BLaER1 treated with 17β-estradiol and CSF1 and Interleukin-3, amounts not matched to agents 10 nM and 100 nM (cell line): ENCODE results near the gene PCDHGB4.
"Not testable (repeated sequence)": the region's sequence is repeated elsewhere in the genome, so short reads cannot be mapped to it uniquely, and the experiment has no call there.

Experiments
- H3K27ac ChIP-seq, 11 experiments: shearing (Covaris generic); formaldehyde crosslinking; 2 replicates each; pipeline ENCODE4 v1.8.1; 2022
- H3K27me3 ChIP-seq, 11 experiments: shearing (Covaris generic); formaldehyde crosslinking; 2 replicates each; pipeline ENCODE4 v1.8.1; 2022
- H3K36me3 ChIP-seq, 11 experiments: shearing (Covaris generic); formaldehyde crosslinking; 2 replicates each; pipeline ENCODE4 v1.8.1; 2022
- H3K4me1 ChIP-seq, 10 experiments: shearing (Covaris generic); formaldehyde crosslinking; 2 replicates each; pipeline ENCODE4 v1.8.1; 2022
- H3K4me2 ChIP-seq, 11 experiments: shearing (Covaris generic); formaldehyde crosslinking; 2 replicates each; pipeline ENCODE4 v1.8.1; 2022
- H3K4me3 ChIP-seq, 10 experiments: shearing (Covaris generic); formaldehyde crosslinking; 2 replicates each; pipeline ENCODE4 v1.8.1; 2022
- H3K9ac ChIP-seq, 11 experiments: shearing (Covaris generic); formaldehyde crosslinking; 2 replicates each; pipeline ENCODE4 v1.8.1; 2022
- H3K9me3 ChIP-seq, 11 experiments: shearing (Covaris generic); formaldehyde crosslinking; replicated peaks in 1 of 11; 2 replicates each; pipeline ENCODE4 v1.8.1; 2022
- H4K20me1 ChIP-seq, 11 experiments: shearing (Covaris generic); formaldehyde crosslinking; 2 replicates each; pipeline ENCODE4 v1.8.1; 2022
- Cebpa-rat ChIP-seq, 11 experiments: shearing (Covaris generic); IDR thresholded peaks; 2 replicates each; pipeline ENCODE4 v1.8.1; 2022

The PCDHGB4 gene

DNA sequence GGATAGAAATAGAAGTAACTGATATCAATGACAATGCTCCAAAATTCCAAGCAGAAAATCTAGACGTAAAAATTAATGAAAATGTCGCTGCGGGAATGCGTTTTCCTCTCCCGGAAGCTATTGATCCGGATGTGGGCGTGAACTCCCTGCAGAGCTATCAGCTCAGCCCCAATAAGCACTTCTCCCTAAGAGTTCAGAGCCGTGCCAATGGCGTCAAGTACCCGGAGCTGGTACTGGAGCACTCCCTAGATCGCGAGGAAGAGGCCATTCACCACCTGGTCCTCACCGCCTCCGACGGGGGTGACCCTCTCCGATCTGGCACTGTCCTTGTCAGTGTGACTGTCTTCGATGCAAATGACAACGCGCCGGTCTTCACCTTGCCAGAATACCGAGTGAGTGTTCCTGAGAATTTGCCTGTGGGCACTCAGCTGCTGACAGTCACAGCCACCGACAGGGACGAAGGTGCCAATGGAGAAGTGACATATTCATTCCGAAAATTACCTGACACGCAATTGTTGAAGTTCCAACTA lies 26.1 kb downstream of the PCDHGB4 start:
- peaks cover 46 to 57% (median 49%) of the 10 kb centered on the region in 11 experiments for H3K9me3 ChIP-seq
- peak overlapping the region in 10 of 11 experiments; percentile 49 to 72 (median 63); a peak in 12 of 22 replicates for H3K9ac ChIP-seq

DNA sequence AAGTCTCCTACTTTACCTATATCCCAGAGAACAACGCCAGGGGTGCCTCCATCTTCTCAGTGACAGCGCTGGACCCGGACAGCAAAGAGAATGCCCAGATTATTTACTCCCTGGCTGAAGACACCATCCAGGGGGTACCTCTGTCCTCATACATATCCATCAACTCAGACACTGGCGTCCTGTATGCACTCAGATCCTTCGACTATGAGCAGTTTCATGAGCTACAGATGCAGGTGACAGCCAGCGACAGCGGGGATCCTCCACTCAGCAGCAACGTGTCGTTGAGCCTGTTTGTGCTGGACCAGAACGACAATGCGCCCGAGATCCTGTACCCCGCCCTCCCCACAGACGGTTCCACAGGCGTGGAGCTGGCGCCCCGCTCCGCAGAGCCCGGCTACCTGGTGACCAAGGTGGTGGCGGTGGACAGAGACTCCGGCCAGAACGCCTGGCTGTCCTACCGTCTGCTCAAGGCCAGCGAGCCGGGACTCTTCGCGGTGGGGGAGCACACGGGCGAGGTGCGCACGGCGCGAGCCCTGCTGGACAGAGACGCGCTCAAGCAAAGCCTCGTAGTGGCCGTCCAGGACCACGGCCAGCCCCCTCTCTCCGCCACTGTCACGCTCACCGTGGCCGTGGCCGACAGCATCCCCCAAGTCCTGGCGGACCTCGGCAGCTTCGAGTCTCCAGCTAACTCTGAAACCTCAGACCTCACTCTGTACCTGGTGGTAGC lies 27.2 kb downstream of the PCDHGB4 start:
- H3K9me3 ChIP-seq, result peaks cover 46 to 57% (median 49%) of the 10 kb centered on the region in 11 experiments

More for the DNA sequence above, 26.1 kb downstream of the PCDHGB4 start:
- peaks cover 0 to 21% (median 10%) of the 10 kb centered on the region in 10 experiments; a peak in 14 of 20 replicates for H3K4me1 ChIP-seq
- H3K36me3 ChIP-seq, result peaks cover 0 to 10% (median 0%) of the 10 kb centered on the region in 11 experiments; a peak in 4 of 22 replicates
- TF ChIP-seq Cebpa-rat (IDR thresholded peaks at IDR 0.05), result no peak
- H3K4me3 ChIP-seq, result peak overlapping the region; percentile 53 to 69 (median 60)
- no peak overlapping the region for H3K27ac ChIP-seq
- peak overlapping the region; percentile 62 to 85 (median 76) for H3K4me2 ChIP-seq
- no peaks in the 10 kb centered on the region for H4K20me1 ChIP-seq
- peaks cover 16 to 41% (median 24%) of the 10 kb centered on the region in 11 experiments for H3K27me3 ChIP-seq

DNA sequence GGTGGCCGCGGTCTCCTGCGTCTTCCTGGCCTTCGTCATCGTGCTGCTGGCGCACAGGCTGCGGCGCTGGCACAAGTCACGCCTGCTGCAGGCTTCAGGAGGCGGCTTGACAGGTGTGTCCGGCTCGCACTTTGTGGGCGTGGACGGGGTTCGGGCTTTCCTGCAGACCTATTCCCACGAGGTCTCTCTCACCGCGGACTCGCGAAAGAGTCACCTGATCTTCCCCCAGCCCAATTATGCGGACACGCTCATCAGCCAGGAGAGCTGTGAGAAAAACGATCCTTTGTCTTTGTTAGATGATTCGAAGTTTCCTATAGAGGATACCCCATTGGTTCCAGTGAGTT lies 27.7 kb downstream of the PCDHGB4 start:
- Histone ChIP-seq H3K36me3 (peaks cover 0 to 20% (median 13%) of the 10 kb centered on the region in 11 experiments; a peak in 11 of 22 replicates), H3K9me3 (peaks cover 46 to 57% (median 49%) of the 10 kb centered on the region in 11 experiments), H3K4me2 (peak overlapping the region; percentile 54 to 75 (median 70)), H3K27me3 (peaks cover 16 to 49% (median 32%) of the 10 kb centered on the region in 11 experiments), H3K4me3 (peak overlapping the region in 8 of 10 experiments; percentile 9 to 45 (median 28); a peak in 4 of 20 replicates), H3K4me1 (peaks cover 0 to 21% (median 10%) of the 10 kb centered on the region in 10 experiments; a peak in 14 of 20 replicates)
- H3K9ac ChIP-seq, H3K27ac ChIP-seq, H4K20me1 ChIP-seq: not testable (repeated sequence)

More for the DNA sequence above, 27.2 kb downstream of the PCDHGB4 start:
- H3K27ac ChIP-seq, H3K9ac ChIP-seq, H4K20me1 ChIP-seq: not testable (repeated sequence)
- Histone ChIP-seq H3K27me3 (peaks cover 16 to 46% (median 29%) of the 10 kb centered on the region in 11 experiments), H3K4me3 (peak overlapping the region in 6 of 10 experiments; percentile 9 to 41 (median 24); a peak in 2 of 20 replicates), H3K4me2 (peak overlapping the region; percentile 54 to 85 (median 71); a peak in 21 of 22 replicates), H3K4me1 (peaks cover 0 to 21% (median 10%) of the 10 kb centered on the region in 10 experiments; a peak in 14 of 20 replicates), H3K36me3 (peaks cover 0 to 21% (median 10%) of the 10 kb centered on the region in 11 experiments; a peak in 11 of 22 replicates)

DNA sequence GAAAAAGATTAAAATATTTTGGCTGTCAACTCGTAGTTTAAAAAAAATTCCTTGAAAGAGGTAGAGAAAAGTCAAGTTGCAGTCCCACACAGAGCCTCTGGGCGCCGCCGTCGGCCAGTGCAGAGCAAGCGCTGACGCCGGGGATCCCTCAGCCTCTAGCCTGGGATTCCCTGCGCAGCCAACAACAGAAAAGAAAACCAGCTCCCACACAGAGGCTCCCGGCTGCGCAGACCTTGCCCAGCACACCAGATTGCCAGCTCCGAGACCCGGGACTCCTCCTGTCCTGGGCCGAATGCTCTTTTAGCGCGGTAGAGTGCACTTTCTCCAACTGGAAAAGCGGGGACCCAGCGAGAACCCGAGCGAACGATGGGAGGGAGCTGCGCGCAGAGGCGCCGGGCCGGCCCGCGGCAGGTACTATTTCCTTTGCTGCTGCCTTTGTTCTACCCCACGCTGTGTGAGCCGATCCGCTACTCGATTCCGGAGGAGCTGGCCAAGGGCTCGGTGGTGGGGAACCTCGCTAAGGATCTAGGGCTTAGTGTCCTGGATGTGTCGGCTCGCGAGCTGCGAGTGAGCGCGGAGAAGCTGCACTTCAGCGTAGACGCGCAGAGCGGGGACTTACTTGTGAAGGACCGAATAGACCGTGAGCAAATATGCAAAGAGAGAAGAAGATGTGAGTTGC lies 30.1 kb downstream of the PCDHGB4 start, which contains the start of gene PCDHGB7:
Gene PCDHGB7 (plus strand): TSS at position 184 of the 679 bp plus-strand sequence. CDS start 183 bp downstream, at position 367.
- Histone ChIP-seq H3K4me1 (peaks cover 0 to 21% (median 10%) of the 10 kb centered on the region in 10 experiments; a peak in 14 of 20 replicates), H3K27me3 (peaks cover 24 to 68% (median 53%) of the 10 kb centered on the region in 11 experiments), H3K4me3 (peak within 1 kb of the TSS; percentile 37 to 60 (median 44); a peak in 17 of 20 replicates), H3K4me2 (peak within 1 kb of the TSS in 9 of 11 experiments; percentile 9 to 47 (median 26); a peak in 7 of 22 replicates), H3K9me3 (peaks cover 67 to 80% (median 71%) of the 10 kb centered on the region in 11 experiments), H3K36me3 (peaks cover 0 to 39% (median 27%) of the 10 kb centered on the region in 11 experiments; a peak in 14 of 22 replicates)
- H4K20me1 ChIP-seq, H3K27ac ChIP-seq, H3K9ac ChIP-seq: not testable (repeated sequence)

DNA sequence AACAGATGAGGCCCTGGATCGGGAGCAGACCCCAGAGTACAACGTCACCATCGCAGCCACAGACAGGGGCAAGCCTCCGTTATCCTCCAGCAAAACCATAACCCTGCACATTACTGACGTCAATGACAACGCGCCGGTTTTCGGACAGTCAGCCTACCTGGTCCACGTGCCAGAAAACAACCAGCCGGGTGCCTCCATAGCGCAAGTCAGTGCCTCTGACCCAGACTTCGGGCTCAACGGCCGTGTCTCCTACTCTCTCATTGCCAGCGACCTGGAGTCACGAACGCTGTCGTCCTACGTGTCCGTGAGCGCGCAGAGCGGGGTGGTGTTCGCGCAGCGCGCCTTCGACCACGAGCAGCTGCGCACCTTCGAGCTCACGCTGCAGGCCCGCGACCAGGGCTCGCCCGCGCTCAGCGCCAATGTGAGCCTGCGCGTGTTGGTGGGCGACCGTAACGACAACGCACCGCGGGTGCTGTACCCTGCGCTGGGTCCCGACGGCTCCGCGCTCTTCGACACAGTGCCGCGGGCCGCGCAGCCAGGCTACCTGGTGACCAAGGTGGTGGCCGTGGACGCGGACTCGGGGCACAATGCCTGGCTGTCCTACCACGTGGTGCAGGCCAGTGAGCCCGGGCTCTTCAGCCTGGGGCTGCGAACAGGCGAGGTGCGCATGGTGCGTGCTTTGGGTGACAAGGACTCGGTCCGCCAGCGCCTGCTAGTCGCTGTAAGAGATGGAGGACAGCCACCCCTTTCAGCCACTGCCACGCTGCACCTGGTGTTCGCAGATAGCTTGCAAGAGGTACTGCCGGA lies 31.8 kb downstream of the PCDHGB4 start:
- TF ChIP-seq Cebpa-rat (IDR thresholded peaks at IDR 0.05), result no peak
- Histone ChIP-seq H3K9me3 (peaks cover 73 to 82% (median 76%) of the 10 kb centered on the region in 11 experiments), H4K20me1 (no peaks in the 10 kb centered on the region), H3K4me3 (peak overlapping the region in 4 of 10 experiments; percentile 23 to 48 (median 37); a peak in 3 of 20 replicates), H3K27me3 (peaks cover 14 to 54% (median 43%) of the 10 kb centered on the region in 11 experiments), H3K9ac (no peak overlapping the region), H3K4me1 (peaks cover 0 to 16% (median 7%) of the 10 kb centered on the region in 10 experiments; a peak in 13 of 20 replicates), H3K36me3 (peaks cover 0 to 47% (median 27%) of the 10 kb centered on the region in 11 experiments; a peak in 14 of 22 replicates), H3K27ac (no peak overlapping the region), H3K4me2 (no peak overlapping the region)

- no peak within 1 kb of the TSS for H3K9ac ChIP-seq
Observed at GRCh38 chr5:141420855-141421488, 33.5 kb downstream of the PCDHGB4 start, which contains the start of gene PCDHGA11. Gene PCDHGA11 (plus strand): TSS chr5:141421051. CDS start chr5:141421228, 177 bp downstream.

GRCh38 chr5:141421489-141421855 lies 34.0 kb downstream of the PCDHGB4 start:
- Histone ChIP-seq H3K9me3 (peaks cover 63 to 81% (median 70%) of the 10 kb centered on the region in 11 experiments), H3K9ac (no peak overlapping the region), H3K36me3 (peaks cover 0 to 55% (median 31%) of the 10 kb centered on the region in 11 experiments; a peak in 14 of 22 replicates), H3K27me3 (peaks cover 8 to 42% (median 31%) of the 10 kb centered on the region in 11 experiments; a peak in 20 of 22 replicates), H3K27ac (no peak overlapping the region), H3K4me3 (peak overlapping the region in 4 of 10 experiments; percentile 14 to 35 (median 16); a peak in 1 of 20 replicates), H3K4me2 (no peak overlapping the region), H4K20me1 (no peaks in the 10 kb centered on the region), H3K4me1 (no peaks in the 10 kb centered on the region)
- no peak for TF ChIP-seq Cebpa-rat (IDR thresholded peaks at IDR 0.05)

More at GRCh38 chr5:141420855-141421488, 33.5 kb downstream of the PCDHGB4 start, which contains the start of gene PCDHGA11:
- H3K4me3 ChIP-seq, result peak within 1 kb of the TSS in 6 of 10 experiments; percentile 2 to 35 (median 16); a peak in 4 of 20 replicates
- no peak within 1 kb of the TSS for H3K27ac ChIP-seq
- H4K20me1 ChIP-seq, result no peaks in the 10 kb centered on the region
- H3K4me2 ChIP-seq, result no peak within 1 kb of the TSS
- H3K36me3 ChIP-seq, result peaks cover 0 to 51% (median 27%) of the 10 kb centered on the region in 11 experiments; a peak in 14 of 22 replicates
- H3K4me1 ChIP-seq, result peaks cover 0 to 3% (median 0%) of the 10 kb centered on the region in 10 experiments; a peak in 2 of 20 replicates
- peaks cover 63 to 77% (median 70%) of the 10 kb centered on the region in 11 experiments for H3K9me3 ChIP-seq
- peaks cover 8 to 42% (median 31%) of the 10 kb centered on the region in 11 experiments; a peak in 20 of 22 replicates for H3K27me3 ChIP-seq
- TF ChIP-seq Cebpa-rat (IDR thresholded peaks at IDR 0.05), result no peak
